CD4-positive, alpha-beta T cell treated with Interleukin-15 for 4 hours (primary cell): ENCODE data around the gene FAM240A.
"Not testable (repeated sequence)": the region's sequence is repeated elsewhere in the genome, so short reads cannot be mapped to it uniquely, and the experiment has no call there.

Experiments used
- DNase-seq: peaks from one replicate; pipeline ENCODE4 v3.0.0-alpha.2; 2020; ENCODE audit warnings: low spot score

The FAM240A gene

GRCh38 chr3:46586738-46587246 is 25.5 kb upstream of the FAM240A start:
- DNase-seq, result no peak

DNA sequence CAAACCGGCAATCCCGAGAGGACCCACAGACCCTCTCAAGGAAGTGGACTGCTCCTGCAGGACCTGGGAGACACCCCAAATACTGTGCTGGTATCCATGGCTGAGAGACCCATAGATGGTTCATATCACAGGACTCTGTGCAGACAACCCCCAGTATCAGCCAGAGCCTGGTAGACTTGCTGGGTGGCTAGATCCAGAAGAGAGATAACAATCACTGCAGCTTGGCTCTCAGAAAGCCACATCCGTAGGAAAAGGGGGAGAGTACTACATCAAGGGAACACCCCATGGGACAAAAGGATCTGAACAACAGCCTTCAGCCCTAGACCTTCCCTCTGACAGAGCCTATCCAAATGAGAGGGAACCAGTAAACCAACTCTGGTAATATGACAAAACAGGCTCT is 25.1 kb upstream of the FAM240A start:
- DNase-seq, result not testable (repeated sequence)

DNA sequence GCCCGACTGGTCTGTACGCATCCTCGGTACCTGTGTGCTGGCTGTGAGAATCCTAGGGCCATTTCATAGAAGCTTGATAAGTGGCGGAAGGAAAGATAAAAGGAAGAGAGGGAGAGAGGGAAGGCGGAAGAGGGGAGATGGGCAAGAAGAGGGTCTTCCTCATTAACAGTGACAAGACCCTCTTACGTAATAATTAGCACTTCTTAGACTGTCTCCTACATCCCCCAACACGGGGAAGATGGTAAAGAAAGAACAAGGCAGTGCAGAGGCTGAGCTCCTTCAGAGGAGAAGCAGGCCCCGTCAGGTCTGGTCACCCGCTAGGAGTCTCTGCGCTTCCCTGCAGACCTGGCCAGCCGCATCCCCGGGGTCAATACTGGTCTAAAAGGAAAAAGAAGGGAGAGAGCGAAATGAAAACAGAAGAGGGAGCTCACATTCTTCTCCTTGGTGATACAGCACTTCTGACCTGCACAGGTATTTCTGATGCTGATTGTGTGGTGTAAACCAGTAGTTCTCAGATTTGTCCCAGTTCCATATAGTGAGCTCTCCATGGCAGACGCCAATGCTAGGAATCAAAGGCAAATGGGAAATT is 19.0 kb upstream of the FAM240A start:
- DNase-seq, result no peak

DNA sequence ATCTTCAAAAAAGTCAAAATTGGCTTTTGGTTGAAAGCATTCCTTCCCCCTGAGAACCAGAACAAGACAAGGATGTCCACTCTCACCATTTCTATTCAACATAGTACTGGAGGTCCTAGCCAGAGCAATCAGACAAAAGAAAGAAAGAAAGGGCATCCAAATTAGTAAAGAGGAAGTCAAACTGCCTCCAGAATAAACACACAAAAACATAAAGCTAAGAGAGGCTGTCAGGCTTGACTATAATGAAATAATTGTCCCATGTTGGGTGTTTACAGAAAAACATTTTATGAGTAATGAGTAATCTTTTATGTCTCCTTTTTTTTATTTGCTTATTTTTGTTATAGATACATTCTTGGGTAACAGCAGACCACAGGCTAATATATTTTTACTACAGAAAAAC is 18.3 kb upstream of the FAM240A start:
- no peak for DNase-seq

- no peak for DNase-seq
Observed at GRCh38 chr3:46594723-46595122, 17.6 kb upstream of the FAM240A start.

- no peak for DNase-seq
Observed at GRCh38 chr3:46595819-46596314, 16.5 kb upstream of the FAM240A start.

- no peak for DNase-seq
Observed at GRCh38 chr3:46599590-46599989, 12.7 kb upstream of the FAM240A start.

- no peak for DNase-seq
Observed at GRCh38 chr3:46603446-46604046, 8.8 kb upstream of the FAM240A start.

GRCh38 chr3:46604127-46604526 is 8.2 kb upstream of the FAM240A start:
- no peak for DNase-seq

DNA sequence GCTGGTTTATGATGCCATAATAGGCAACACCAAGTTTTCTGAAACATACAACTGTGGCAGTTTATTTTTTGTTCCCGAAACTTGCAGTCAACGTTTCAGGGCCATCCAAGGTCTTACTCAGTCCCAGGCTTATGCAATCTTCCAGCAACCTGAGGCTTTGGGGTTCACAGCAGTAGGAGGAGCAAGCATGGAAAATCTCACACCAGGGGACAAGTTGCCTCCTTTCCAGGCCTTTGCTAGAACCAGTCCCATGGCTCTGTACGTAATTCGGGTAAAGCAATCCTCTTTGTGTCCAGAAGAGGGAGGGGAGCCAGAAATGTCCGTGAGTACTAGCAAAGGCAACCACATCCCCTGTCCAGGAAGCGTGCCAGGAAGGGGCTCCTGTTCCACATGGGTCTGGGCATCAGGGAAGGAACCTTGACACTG is 4.7 kb upstream of the FAM240A start:
- no peak for DNase-seq

DNA sequence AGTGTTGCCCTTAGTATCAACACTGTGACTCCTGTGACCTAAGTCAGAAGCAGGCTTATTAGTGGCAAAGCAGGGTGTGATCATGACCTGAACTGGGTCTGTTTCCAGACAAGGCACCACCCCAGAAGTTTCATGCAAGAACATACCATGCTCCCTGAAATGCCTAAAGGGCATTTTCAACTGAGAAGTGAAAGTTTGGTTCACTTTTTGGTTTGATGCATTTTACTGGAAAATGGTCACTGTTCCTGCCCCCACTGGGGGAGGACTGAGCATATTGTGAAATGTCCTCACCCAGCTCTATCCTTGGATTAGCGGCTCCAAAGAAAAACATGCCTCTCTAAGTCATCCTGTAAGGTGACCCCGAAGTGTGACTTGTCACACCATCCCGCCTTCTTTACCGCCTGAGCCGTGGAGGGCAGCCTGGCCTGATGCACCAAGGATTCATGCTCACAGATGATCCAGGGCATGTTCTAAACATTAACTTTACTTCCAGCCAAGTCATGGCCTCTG is 3.1 kb upstream of the FAM240A start:
- no peak for DNase-seq

GRCh38 chr3:46609944-46610722 is 2.2 kb upstream of the FAM240A start:
- DNase-seq, result no peak

DNA sequence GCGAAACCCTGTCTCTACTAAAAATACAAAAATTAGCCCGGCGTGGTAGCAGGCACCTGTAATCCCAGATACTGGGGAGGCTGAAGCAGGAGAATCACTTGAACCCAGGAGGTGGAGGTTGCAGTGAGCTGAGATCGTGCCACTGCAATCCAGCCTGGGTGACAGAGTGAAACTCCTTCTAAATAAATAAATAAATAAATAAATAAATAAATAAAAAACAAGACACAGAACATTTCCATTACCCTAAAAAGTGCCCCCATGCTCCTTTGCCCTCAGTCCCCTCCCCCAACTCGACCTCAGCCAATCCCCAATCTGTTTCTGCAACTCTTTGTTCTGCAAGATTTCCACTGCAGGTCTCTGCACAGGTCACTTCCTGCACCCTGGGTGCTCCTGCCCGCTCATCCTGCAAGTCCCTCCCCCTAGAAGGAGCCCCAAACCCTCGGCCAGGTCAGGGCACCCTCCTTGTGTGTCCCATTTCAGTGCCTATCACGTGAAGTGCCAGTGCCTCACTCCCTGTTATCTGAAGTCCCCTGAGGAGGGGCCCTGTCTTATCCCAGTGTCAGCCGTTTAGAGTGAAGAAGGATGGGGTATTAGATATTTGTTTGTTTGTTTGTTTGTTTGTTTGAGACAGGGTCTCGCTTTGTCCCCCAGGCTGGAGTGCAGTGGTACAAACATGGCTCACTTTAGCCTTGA is 1.1 kb downstream of the FAM240A start:
- no peak for DNase-seq

DNA sequence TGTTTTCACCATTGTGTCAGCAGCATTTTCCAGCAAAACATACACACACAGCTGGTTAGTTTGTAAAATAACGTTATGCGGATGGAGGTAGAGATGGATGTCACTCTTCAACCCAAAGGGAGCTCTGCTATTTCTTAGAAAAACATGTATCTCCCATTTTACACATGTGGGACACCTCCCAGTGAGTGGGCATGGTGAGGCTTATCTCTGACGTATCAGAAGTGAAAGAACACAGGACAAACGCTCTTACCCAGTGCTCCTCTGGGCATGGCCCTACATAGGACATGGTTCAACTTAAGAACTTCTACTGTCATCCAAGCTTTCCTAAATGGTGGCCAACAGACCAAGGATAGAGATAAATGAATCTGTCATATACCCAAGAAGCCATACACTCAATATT is 2.1 kb downstream of the FAM240A start:
- DNase-seq, result no peak

- DNase-seq, result no peak
Observed at GRCh38 chr3:46615050-46615775, 2.9 kb downstream of the FAM240A start.

- DNase-seq, result no peak
Observed at GRCh38 chr3:46615976-46616375, 3.7 kb downstream of the FAM240A start.

DNA sequence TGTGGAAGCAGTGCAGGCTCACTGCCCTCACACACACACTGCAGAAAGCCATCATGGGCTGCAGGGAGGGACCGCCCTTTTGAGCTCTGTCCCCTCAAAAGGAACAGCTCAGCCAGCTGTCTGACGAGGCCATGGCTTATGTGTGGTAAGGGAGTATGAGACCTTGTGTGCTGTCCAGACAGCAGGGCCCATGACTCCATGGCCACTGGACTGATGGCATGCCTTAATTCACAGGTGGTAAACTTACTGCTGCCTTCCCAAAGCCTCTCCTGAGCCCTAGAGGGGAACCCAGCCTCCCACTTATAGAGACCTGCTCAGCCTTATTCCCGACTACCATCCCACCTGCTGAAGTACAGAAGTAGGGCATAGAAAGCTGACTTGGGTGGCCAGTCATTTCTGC is 5.6 kb downstream of the FAM240A start:
- no peak for DNase-seq

DNA sequence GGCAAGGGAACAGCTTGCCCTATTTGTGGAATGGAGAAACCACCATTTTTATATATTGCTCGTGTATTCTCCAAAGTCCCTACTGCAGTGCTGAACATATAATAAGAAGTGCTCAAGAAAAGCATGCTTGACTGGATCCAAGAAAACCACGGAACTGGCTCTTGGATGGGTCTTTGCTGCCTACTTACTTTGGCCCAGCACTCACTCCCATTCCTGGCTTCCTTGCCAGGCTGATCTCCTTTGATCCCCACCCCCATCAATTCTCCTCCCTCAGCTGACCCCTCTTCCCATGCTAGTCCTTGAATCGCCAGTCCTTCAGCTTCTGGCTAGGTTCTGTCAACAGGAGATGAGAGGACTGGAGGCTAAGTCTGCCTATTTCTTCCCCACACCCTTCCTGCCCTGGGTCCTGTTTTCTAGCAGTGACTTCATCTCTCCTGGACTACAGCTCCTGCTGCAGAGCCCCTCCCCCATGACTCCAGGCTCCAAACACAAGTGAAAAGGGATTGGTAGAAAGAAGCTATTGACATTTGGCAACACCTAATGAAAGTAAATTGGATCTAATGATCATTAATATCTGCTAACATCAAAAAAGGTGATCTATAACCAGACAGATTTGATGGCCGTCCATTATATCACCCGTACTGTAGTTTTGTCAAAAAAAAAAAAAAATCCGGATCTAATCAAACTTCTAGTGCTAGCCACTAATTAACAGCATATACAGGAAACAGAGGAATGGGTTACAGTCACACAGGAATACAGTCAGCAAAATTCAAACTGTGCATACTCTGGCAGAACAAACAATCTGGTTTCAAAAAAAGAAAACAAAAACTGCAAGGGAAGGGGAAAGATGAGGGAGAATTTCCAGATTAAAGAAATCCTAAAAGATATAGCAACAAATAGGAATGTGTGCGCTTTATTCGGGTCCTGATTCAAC is 7.8 kb downstream of the FAM240A start:
- no peak for DNase-seq

- no peak for DNase-seq
Observed at GRCh38 chr3:46624533-46624932, 12.2 kb downstream of the FAM240A start.

- no peak for DNase-seq
Observed at GRCh38 chr3:46624975-46625490, 12.7 kb downstream of the FAM240A start.
